HepG2 (cell line): Measurements from ENCODE around the gene HBEGF.

Experiments used
- CTCF ChIP-seq: sonication (generic); formaldehyde crosslinking; IDR thresholded peaks from 2 replicates; pipeline ENCODE4 v1.5.0; 2020; ENCODE audit warnings: mild to moderate bottlenecking, missing genetic modification reagents, moderate library complexity
- HMGXB3 ChIP-seq: sonication (generic); formaldehyde crosslinking; IDR thresholded peaks from 2 replicates; pipeline ENCODE4 v1.4.0; 2020; ENCODE audit warnings: missing genetic modification reagents, borderline replicate concordance
- MYC ChIP-seq: sonication (generic); formaldehyde crosslinking; IDR thresholded peaks from 2 replicates; pipeline ENCODE4 v1.9.0; 2021; ENCODE audit warnings: missing genetic modification reagents, borderline replicate concordance
- NR3C1 ChIP-seq: sonication (generic); formaldehyde crosslinking; IDR thresholded peaks from 2 replicates; pipeline ENCODE4 v1.4.0; 2020; ENCODE audit warnings: missing genetic modification reagents
- PAX8 ChIP-seq: sonication (generic); formaldehyde crosslinking; IDR thresholded peaks from 2 replicates; pipeline ENCODE4 v1.8.0; 2022; ENCODE audit warnings: mild to moderate bottlenecking, missing genetic modification reagents, borderline replicate concordance
- ZNF619 ChIP-seq: sonication (generic); formaldehyde crosslinking; IDR thresholded peaks from 2 replicates; pipeline ENCODE4 v1.4.0; 2020; ENCODE audit warnings: mild to moderate bottlenecking, missing genetic modification reagents

GRCh38 chr5:140292212-140293036 is 54.0 kb downstream of the HBEGF start:
- TF ChIP-seq HMGXB3 (CRISPR knock-in tag): no peak
- TF ChIP-seq CTCF (CRISPR knock-in tag): no peak
- TF ChIP-seq PAX8 (CRISPR knock-in tag): no peak
- TF ChIP-seq ZNF619 (CRISPR knock-in tag): no peak
- TF ChIP-seq MYC (CRISPR knock-in tag): no peak
- TF ChIP-seq NR3C1 (CRISPR knock-in tag): no peak
